Esophagus muscularis mucosa (tissue), 3 donors: ENCODE data around the gene PLCB3.

ENCODE experiments used
- POLR2A ChIP-seq: fragments of 450-650 bp; IDR thresholded peaks from one replicate; pipeline ENCODE4 v1.6.1; 2017; ENCODE audit warnings: antibody characterized with exemption, moderate library complexity, mild to moderate bottlenecking, low read depth
- TF ChIP-seq, protein P1 (sequence below), 3 experiments: fragments of 200-600 bp in 2 of 3; fragments of 450-650 bp in 1 of 3; sonication (generic) in 2 of 3; IDR thresholded peaks; one replicate each; pipeline ENCODE4 v1.5.1; 2017 to 2019; ENCODE audit warnings: antibody characterized with exemption in 3 of 3, mild to moderate bottlenecking in 2 of 3, moderate library complexity in 1 of 3

- TF ChIP-seq, protein P1, sequence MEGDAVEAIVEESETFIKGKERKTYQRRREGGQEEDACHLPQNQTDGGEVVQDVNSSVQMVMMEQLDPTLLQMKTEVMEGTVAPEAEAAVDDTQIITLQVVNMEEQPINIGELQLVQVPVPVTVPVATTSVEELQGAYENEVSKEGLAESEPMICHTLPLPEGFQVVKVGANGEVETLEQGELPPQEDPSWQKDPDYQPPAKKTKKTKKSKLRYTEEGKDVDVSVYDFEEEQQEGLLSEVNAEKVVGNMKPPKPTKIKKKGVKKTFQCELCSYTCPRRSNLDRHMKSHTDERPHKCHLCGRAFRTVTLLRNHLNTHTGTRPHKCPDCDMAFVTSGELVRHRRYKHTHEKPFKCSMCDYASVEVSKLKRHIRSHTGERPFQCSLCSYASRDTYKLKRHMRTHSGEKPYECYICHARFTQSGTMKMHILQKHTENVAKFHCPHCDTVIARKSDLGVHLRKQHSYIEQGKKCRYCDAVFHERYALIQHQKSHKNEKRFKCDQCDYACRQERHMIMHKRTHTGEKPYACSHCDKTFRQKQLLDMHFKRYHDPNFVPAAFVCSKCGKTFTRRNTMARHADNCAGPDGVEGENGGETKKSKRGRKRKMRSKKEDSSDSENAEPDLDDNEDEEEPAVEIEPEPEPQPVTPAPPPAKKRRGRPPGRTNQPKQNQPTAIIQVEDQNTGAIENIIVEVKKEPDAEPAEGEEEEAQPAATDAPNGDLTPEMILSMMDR (IDR thresholded peaks at IDR 0.05): no peak
- TF ChIP-seq POLR2A: no peak
Observed at GRCh38 chr11:64258946-64259532, 7.7 kb downstream of the PLCB3 start.
